Peyer's patch (tissue), 4 donors: ENCODE results near the gene CDA.

Experiments
- POLR2A ChIP-seq, 2 donors: fragments of 450-650 bp; IDR thresholded peaks; one replicate each; pipeline ENCODE4 v1.5.1; 2017; ENCODE audit warnings: antibody characterized with exemption in 2 of 2, mild to moderate bottlenecking in 2 of 2, moderate library complexity in 2 of 2
- TF ChIP-seq, protein P1 (sequence below), 6 experiments: fragments of 450-650 bp in 4 of 6; fragments of 200-600 bp in 2 of 6; sonication (generic) in 1 of 6; IDR thresholded peaks; one replicate each; pipeline ENCODE4 v1.5.1; 2017 to 2019; ENCODE audit warnings: antibody characterized with exemption in 6 of 6, mild to moderate bottlenecking in 3 of 6, moderate library complexity in 1 of 6

DNA sequence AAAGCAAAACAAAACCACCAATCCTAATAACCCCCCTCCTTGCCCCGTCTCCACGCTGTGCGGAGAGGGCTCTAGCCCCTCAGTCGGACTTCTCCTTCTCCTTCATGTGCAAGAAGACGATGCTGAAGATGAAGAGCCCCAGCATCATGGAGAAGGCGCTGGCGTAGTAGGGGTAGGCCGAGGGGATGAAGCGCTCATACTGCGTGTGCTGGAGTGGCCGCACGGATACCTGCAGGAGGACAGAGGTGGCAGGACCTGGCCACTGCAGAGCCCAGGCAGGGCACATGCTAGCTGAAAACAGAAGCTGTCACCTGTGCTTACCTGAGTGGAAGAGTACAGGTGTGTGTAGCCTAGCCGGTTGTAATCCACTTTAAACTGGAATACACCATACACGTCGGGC is 63.4 kb downstream of the CDA start:
- TF ChIP-seq, protein P1, sequence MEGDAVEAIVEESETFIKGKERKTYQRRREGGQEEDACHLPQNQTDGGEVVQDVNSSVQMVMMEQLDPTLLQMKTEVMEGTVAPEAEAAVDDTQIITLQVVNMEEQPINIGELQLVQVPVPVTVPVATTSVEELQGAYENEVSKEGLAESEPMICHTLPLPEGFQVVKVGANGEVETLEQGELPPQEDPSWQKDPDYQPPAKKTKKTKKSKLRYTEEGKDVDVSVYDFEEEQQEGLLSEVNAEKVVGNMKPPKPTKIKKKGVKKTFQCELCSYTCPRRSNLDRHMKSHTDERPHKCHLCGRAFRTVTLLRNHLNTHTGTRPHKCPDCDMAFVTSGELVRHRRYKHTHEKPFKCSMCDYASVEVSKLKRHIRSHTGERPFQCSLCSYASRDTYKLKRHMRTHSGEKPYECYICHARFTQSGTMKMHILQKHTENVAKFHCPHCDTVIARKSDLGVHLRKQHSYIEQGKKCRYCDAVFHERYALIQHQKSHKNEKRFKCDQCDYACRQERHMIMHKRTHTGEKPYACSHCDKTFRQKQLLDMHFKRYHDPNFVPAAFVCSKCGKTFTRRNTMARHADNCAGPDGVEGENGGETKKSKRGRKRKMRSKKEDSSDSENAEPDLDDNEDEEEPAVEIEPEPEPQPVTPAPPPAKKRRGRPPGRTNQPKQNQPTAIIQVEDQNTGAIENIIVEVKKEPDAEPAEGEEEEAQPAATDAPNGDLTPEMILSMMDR (IDR thresholded peaks at IDR 0.05) = no peak
- TF ChIP-seq POLR2A (IDR thresholded peaks at IDR 0.05) = no peak
